Breast epithelium (tissue), 4 donors: ENCODE data around the gene RBBP8. TPM values are rescaled to one million over a fixed set of nuclear protein-coding genes. Genes with fewer than 3 reads are reported as not detected.
A peak's percentile ranks its signal among the peaks of the same experiment; 100 is the strongest.

Source experiments
- DNase-seq, 2 donors: peaks; one replicate each; pipeline ENCODE4 v3.0.0-alpha.2; 2019; ENCODE audit warnings: low spot score in 2 of 2
- H3K27ac ChIP-seq, 2 donors: fragments of 200-600 bp; sonication (generic) in 1 of 2; one replicate each; pipeline ENCODE4 v1.5.1; 2016 to 2019; ENCODE audit warnings: mild to moderate bottlenecking in 1 of 2
- H3K27me3 ChIP-seq, 2 donors: fragments of 200-600 bp; sonication (generic) in 1 of 2; one replicate each; pipeline versions ENCODE4 v1.5.1 to v1.6.0; 2017 to 2019; ENCODE audit warnings: control low read depth in 1 of 2, mild to moderate bottlenecking in 1 of 2
- H3K36me3 ChIP-seq: fragments of 200-600 bp; one replicate; pipeline ENCODE4 v1.5.1; 2019
- H3K4me1 ChIP-seq, 2 donors: fragments of 200-600 bp; sonication (generic); one replicate each; pipeline ENCODE4 v1.5.1; 2016 to 2019; ENCODE audit warnings: control low read depth in 1 of 2
- H3K4me3 ChIP-seq, 3 donors: fragments of 200-600 bp; sonication (generic); 1 replicate in 2 of 3; 2 replicates in 1 of 3; pipeline ENCODE4 v1.5.1; 2016 to 2019; ENCODE audit warnings: mild to moderate bottlenecking in 3 of 3, moderate library complexity in 2 of 3
- H3K9me3 ChIP-seq, 2 donors: fragments of 200-600 bp; sonication (generic) in 1 of 2; one replicate each; pipeline ENCODE4 v1.5.1; 2016 to 2019; ENCODE audit warnings: control low read depth in 1 of 2
- POLR2A ChIP-seq: fragments of 450-650 bp; IDR thresholded peaks from one replicate; pipeline ENCODE4 v1.6.1; 2016; ENCODE audit warnings: antibody characterized with exemption, mild to moderate bottlenecking, moderate library complexity
- POLR2AphosphoS5 ChIP-seq, 3 donors: sonication (generic); formaldehyde crosslinking; IDR thresholded peaks; one replicate each; pipeline ENCODE4 v1.6.1; 2017; ENCODE audit warnings: antibody characterized with exemption in 3 of 3
- intact Hi-C: fragments of 100-400 bp; cut with DNase I; formaldehyde crosslinking; loops from one replicate; pipeline ENCODE4 v1.15.1; 2023; ENCODE audit warnings: low total_unique reads
- total RNA-seq, 3 donors: library from RNA; depleted of rRNA; stranded (reverse); fragments of >200 nt; gene quantifications; one replicate each; pipeline ENCODE4 v1.1.0, GENCODE V29; 2016
- TF ChIP-seq, protein P1 (sequence below), 3 donors: fragments of 450-650 bp; IDR thresholded peaks; one replicate each; pipeline ENCODE4 v1.5.1; 2016 to 2017; ENCODE audit warnings: antibody characterized with exemption in 3 of 3, mild to moderate bottlenecking in 3 of 3, moderate library complexity in 3 of 3

Gene RBBP8
- total RNA-seq, 3 donors from 2014 or later, result 19.4 to 117 (median 76.4) TPM

- Histone ChIP-seq H3K27me3 (no peaks in the 10 kb centered on the region), H3K36me3 (no peaks in the 10 kb centered on the region), H3K4me1 (no peaks in the 10 kb centered on the region), H3K4me3 (no peak overlapping the region), H3K27ac (no peak overlapping the region), H3K9me3 (no peaks in the 10 kb centered on the region)
- intact Hi-C loops, result no loop called here
- no peak for DNase-seq
- no peak for TF ChIP-seq POLR2AphosphoS5 (IDR thresholded peaks at IDR 0.05)
- TF ChIP-seq, protein P1, sequence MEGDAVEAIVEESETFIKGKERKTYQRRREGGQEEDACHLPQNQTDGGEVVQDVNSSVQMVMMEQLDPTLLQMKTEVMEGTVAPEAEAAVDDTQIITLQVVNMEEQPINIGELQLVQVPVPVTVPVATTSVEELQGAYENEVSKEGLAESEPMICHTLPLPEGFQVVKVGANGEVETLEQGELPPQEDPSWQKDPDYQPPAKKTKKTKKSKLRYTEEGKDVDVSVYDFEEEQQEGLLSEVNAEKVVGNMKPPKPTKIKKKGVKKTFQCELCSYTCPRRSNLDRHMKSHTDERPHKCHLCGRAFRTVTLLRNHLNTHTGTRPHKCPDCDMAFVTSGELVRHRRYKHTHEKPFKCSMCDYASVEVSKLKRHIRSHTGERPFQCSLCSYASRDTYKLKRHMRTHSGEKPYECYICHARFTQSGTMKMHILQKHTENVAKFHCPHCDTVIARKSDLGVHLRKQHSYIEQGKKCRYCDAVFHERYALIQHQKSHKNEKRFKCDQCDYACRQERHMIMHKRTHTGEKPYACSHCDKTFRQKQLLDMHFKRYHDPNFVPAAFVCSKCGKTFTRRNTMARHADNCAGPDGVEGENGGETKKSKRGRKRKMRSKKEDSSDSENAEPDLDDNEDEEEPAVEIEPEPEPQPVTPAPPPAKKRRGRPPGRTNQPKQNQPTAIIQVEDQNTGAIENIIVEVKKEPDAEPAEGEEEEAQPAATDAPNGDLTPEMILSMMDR (IDR thresholded peaks at IDR 0.05), result peak; percentile 44 to 79 (median 68)
Observed at GRCh38 chr18:22983175-22983574, 50.0 kb downstream of the RBBP8 start.

- Histone ChIP-seq H3K27me3 (no peaks in the 10 kb centered on the region), H3K36me3 (no peaks in the 10 kb centered on the region), H3K4me1 (no peaks in the 10 kb centered on the region), H3K4me3 (no peak overlapping the region), H3K27ac (no peak overlapping the region), H3K9me3 (no peaks in the 10 kb centered on the region)
- intact Hi-C loops, result no loop called here
- no peak for DNase-seq
- TF ChIP-seq, protein P1 (IDR thresholded peaks at IDR 0.05), result no peak
- TF ChIP-seq POLR2AphosphoS5 (IDR thresholded peaks at IDR 0.05), result no peak
- no peak for TF ChIP-seq POLR2A
Observed at GRCh38 chr18:22985250-22985649, 52.1 kb downstream of the RBBP8 start.

- no peak overlapping the region for H3K4me3 ChIP-seq
- no peaks in the 10 kb centered on the region for H3K36me3 ChIP-seq
- DNase-seq, result no peak
- intact Hi-C loops, result no loop called here
- H3K27ac ChIP-seq, result no peak overlapping the region
- no peaks in the 10 kb centered on the region for H3K4me1 ChIP-seq
- H3K27me3 ChIP-seq, result no peaks in the 10 kb centered on the region
- TF ChIP-seq, protein P1 (IDR thresholded peaks at IDR 0.05), result no peak
- TF ChIP-seq POLR2AphosphoS5 (IDR thresholded peaks at IDR 0.05) (no peak), POLR2A (no peak)
- no peaks in the 10 kb centered on the region for H3K9me3 ChIP-seq
Observed at GRCh38 chr18:22987547-22988189, 54.5 kb downstream of the RBBP8 start.

DNA sequence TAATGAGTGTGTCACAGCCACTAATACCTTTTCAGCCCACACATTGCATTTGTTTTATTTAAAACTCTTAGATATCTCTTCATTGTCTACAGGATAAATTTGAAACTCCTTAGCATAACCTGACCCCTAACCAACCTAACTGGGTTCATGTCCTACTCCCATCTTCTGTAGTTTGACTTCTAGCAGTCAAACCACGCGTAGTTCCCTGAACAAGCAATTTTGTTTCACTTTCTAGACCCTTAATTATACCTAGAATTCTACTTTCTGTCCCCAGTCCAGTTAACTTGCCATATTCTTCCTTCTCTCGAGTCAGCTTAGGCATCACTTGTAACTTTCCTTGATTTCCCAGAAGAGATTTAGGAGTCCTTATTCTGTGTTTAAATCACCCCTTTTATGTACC is 55.1 kb downstream of the RBBP8 start:
- no peaks in the 10 kb centered on the region for H3K4me1 ChIP-seq
- H3K9me3 ChIP-seq, result no peaks in the 10 kb centered on the region
- DNase-seq, result no peak
- no peaks in the 10 kb centered on the region for H3K36me3 ChIP-seq
- no peak overlapping the region for H3K27ac ChIP-seq
- H3K4me3 ChIP-seq, result no peak overlapping the region
- intact Hi-C loops, result no loop called here
- H3K27me3 ChIP-seq, result no peaks in the 10 kb centered on the region
- TF ChIP-seq POLR2A, result no peak
- no peak for TF ChIP-seq POLR2AphosphoS5 (IDR thresholded peaks at IDR 0.05)

GRCh38 chr18:22998344-22998743 is 65.2 kb downstream of the RBBP8 start:
- intact Hi-C loops, result no loop called here
- DNase-seq, result no peak
- no peaks in the 10 kb centered on the region for H3K4me1 ChIP-seq
- H3K4me3 ChIP-seq, result no peak overlapping the region
- H3K36me3 ChIP-seq, result peaks cover 5% of the 10 kb centered on the region
- H3K27me3 ChIP-seq, result no peaks in the 10 kb centered on the region
- H3K9me3 ChIP-seq, result no peaks in the 10 kb centered on the region
- no peak overlapping the region for H3K27ac ChIP-seq
- no peak for TF ChIP-seq POLR2AphosphoS5 (IDR thresholded peaks at IDR 0.05)
- TF ChIP-seq POLR2A, result no peak
- TF ChIP-seq, protein P1 (IDR thresholded peaks at IDR 0.05), result no peak
